Stimulated activated CD8-positive, alpha-beta memory T cell treated with anti-CD3 and anti-CD28 coated beads, Interleukin-12 subunit alpha, Interleukin-12 subunit beta, amount 100 ng/mL, for 1 hour (primary cell): ENCODE results near the gene PPM1J.
A peak's percentile ranks its signal among the peaks of the same experiment; 100 is the strongest.
"Not testable (repeated sequence)": the region's sequence is repeated elsewhere in the genome, so short reads cannot be mapped to it uniquely, and the experiment has no call there.

ENCODE experiments used
- DNase-seq: peaks from one replicate; pipeline ENCODE4 v3.0.0-alpha.2; 2020; ENCODE audit warnings: low read depth

Gene PPM1J

DNA sequence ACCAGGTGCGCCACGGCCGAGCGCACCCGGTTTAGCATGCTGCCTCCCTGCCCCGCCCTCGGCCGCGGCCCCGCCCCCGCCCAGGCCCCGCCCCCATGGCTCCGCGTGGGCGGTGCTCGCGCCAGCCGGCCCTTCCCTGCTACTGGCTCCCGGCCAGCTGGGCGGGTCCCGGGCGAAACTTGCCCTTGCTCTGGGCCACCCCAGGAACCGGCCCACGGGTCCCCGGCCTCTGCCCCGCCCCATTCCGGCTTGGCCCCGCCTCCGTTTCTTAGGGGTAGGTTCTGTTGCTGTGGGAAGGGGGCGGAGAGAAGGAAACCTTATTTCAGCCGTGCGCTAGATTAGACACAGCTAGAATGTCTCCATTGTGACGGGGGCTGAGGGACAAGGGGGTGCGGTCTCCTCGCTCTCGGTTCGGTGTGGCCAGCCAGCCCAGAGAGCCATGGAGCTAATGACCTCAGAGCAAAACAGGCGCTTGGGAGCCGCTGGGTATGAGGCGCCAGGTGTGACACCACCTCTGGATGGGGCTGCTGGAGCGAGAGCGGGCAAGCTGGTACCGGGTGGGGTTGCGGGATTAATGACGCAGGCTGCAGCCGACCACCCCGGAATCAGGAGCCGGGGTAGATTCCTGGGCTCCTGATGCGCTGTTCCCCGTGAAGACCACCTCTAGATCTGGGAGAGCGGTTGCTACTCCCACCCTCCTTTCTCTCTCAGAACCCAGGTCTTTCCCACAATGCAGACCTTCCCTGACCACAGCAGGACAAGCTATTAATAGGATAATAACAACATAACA lies at the start of gene PPM1J:
PPM1J (minus strand) TSS at position 69 of the 790 bp plus-strand sequence; CDS start at position 38, 31 bp downstream.
- DNase-seq, result peak; percentile 90

DNA sequence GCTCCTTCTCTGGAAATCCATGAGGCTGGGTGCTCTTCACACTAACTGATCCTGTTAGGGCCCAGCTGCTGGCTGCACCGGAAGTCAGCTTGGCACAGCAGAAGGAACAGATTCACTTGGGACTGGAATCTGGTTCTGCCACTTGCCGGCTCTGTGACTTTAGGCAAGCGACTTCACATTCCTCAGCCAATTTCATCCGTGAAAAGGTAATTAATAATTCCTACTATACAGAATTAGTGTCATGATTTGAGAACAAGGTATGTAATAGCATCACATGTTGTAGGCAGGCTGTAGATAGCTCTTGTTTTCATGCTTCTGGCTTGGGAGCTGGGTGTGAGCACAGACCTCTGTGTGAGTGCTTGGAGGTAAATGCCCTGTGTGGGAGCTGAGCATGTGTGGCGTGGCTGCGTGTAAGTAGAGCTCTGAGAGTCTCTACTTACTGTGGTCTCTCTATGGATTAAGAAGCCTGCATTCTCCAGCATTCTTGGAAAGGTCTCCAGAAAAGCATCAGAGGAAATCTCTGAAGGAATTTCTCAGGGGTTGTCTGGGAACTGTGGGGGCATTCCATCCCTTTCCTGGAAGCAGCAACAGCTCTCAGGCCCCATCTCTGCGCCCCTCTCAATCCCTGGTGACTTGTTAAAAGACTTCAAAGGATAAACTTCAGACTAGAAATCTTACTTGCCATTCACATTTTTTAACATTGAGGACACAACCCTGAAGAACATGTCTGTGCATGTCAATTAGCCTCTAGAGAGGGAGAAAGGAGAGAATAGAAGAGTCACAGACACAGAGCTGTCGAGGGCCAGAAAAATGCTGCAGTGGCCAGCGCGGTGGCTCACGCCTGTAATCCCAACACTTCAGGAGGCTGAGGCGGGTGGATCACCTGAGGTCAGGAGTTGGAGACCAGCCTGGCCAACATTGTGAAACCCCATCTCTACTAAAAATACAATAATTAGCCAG lies 47.7 kb upstream of the PPM1J start:
- DNase-seq, result no peak

GRCh38 chr1:112761714-112762480 lies 46.8 kb upstream of the PPM1J start:
- no peak for DNase-seq

DNA sequence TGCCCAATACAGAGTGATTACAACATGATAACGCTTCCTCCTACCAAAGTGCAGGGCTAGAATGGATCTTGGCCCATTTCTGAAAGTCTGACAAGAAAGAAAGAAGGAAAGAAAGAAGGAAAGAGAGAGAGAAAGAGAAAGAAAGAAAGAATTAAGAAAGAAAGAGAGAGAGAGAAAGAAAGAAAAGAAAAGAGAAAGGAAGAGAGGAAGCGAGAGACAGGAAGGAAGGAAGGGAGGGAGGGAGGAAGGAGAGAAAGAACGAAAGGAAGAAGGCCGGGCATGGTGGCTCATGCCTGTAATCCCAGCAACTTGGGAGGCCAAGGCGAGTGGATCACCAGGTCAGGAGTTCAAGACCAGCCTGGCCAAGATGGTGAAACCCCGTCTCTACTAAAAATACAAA lies 44.1 kb upstream of the PPM1J start:
- no peak for DNase-seq

DNA sequence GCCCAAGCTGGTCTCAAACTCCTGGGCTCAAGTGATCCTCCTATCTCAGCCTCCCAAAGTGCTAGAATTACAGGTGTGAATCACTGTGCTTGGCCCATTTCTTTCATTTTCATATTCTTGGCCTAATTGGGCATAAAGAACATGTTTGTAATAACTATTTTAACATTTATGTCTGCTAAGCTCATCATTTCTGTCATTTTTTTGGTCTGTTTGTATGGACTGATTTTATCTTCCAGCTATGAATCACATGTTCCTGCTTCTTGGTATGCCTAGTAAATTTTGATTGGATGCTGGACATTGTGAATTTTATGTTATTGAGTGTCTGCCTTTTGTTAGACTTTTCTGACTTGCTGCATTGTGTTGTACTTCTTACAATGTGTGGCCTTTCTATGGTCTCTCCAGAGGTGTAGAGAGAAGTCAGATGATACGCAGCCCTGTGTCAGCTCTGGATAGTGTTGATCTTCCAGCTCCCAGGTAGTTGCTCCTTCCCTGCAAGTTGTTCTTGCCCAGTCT lies 39.0 kb upstream of the PPM1J start:
- DNase-seq, result no peak

- DNase-seq, result no peak
Measured at GRCh38 chr1:112748396-112748795, 33.3 kb upstream of the PPM1J start.

GRCh38 chr1:112744009-112744578 lies 29.0 kb upstream of the PPM1J start:
- DNase-seq, result no peak

- DNase-seq, result no peak
Measured at GRCh38 chr1:112743174-112744008, 28.3 kb upstream of the PPM1J start.

GRCh38 chr1:112737573-112737972 lies 22.4 kb upstream of the PPM1J start:
- no peak for DNase-seq

GRCh38 chr1:112735752-112736151 lies 20.6 kb upstream of the PPM1J start:
- DNase-seq, result no peak

GRCh38 chr1:112731451-112731850 lies 16.3 kb upstream of the PPM1J start:
- DNase-seq, result no peak

DNA sequence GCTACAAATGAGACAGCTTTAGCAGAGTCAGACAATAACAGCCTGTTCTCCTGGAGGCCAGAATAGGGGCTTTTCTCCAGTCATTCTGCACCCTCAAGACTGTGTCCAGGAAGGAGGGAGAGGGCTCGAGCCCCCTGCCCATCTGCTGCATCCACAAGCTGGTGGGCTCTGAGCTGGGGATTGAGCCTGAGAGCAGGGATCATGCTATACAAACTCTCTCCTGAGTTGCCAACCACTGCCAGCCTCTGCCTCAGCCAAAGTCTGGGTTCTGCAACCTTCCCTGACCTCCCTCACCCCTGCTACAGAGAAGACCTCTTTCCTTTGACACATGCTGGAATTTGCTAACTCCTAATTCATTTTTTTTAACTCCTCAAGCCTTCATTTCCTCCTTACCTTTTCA lies 14.8 kb upstream of the PPM1J start:
- no peak for DNase-seq

DNA sequence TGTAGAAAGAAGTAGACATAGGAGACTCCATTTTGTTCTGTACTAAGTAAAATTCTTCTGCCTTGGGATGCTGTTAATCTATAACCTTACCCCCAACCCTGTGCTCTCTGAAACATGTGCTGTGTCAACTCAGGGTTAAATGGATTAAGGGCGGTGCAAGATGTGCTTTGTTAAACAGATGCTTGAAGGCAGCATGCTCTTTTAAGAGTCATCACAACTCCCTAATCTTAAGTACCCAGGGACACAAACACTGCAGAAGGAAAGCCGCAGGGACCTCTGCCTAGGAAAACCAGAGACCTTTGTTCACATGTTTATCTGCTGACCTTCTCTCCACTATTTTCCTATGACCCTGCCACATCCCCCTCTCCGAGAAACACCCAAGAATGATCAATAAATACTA lies 13.9 kb upstream of the PPM1J start:
- not testable (repeated sequence) for DNase-seq

- not testable (repeated sequence) for DNase-seq
Measured at GRCh38 chr1:112728306-112728971, 13.3 kb upstream of the PPM1J start.

DNA sequence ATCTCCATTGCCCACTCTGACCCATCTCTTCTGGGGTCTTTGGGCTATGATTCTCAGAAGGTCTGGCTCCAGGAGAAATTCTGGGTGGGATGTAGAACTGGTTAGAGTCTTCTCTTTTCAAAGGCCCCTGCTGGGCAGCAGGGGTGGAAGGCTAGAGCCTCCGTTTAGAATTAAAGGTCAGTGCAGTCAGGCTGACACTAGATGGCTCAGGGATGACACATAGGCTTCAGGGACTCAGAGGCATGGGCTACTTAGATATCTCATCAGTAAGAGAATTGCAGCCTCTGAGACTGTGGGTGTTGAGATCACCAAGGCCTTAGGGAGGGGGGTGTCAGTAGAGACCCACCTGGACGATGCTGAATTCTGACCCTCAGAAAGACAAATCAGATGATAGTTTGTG lies 12.6 kb upstream of the PPM1J start:
- no peak for DNase-seq

GRCh38 chr1:112724240-112724639 lies 9.1 kb upstream of the PPM1J start:
- DNase-seq, result not testable (repeated sequence)

DNA sequence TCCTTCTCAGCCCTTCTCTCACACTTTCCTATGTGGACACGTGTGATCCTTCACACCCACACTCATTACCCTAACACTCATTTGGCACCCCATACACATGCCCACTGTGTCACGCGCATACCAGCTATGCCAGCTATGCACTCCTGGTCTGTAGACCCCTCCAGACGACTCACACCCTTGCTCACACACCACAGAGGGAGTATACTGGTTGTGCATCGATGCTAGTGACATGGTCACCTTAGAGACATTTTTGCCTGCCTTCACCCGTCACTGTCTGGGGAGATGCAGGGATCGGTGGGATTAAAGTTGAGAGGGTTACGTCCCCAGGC lies 8.3 kb upstream of the PPM1J start:
- no peak for DNase-seq

- DNase-seq, result no peak
Measured at GRCh38 chr1:112722601-112723510, 7.7 kb upstream of the PPM1J start.

- DNase-seq, result no peak
Measured at GRCh38 chr1:112721966-112722524, 6.9 kb upstream of the PPM1J start.
